Nephron (organoid): Measurements from ENCODE around the gene CAPN15.

Experiments
- H3K27ac Mint-ChIP-seq, 3 experiments: 2 replicates each; pipeline ENCODE4 v1.8.0; 2020; ENCODE audit warnings: mixed read lengths in 3 of 3, mild to moderate bottlenecking in 2 of 3, moderate library complexity in 1 of 3
- H3K27me3 Mint-ChIP-seq: 2 replicates; pipeline ENCODE4 v1.8.0; 2021; ENCODE audit warnings: low read depth, mild to moderate bottlenecking, moderate library complexity, mixed read lengths
- H3K36me3 Mint-ChIP-seq: 2 replicates; pipeline ENCODE4 v1.8.0; 2020; ENCODE audit warnings: low read depth, mixed read lengths
- H3K4me1 Mint-ChIP-seq: 2 replicates; pipeline ENCODE4 v1.8.0; 2020; ENCODE audit warnings: mixed read lengths
- H3K4me3 Mint-ChIP-seq, 3 experiments: 2 replicates each; pipeline ENCODE4 v1.8.0; 2020; ENCODE audit warnings: mild to moderate bottlenecking in 3 of 3, mixed read lengths in 3 of 3, moderate library complexity in 2 of 3
- H3K9me3 Mint-ChIP-seq: 2 replicates; pipeline ENCODE4 v1.8.0; 2020; ENCODE audit warnings: mixed read lengths
- CTCF ChIP-seq, 3 experiments: fragments of 200-600 bp; sonication (generic); IDR thresholded peaks; one replicate each; pipeline ENCODE4 v1.5.0; 2021; ENCODE audit warnings: antibody characterized with exemption in 3 of 3; ENCODE audit not compliant: unreplicated experiment in 3 of 3

CAPN15 gene

GRCh38 chr16:524274-525040 lies 3.1 kb upstream of the CAPN15 start:
- no peak overlapping the region for H3K27ac Mint-ChIP-seq
- no peaks in the 10 kb centered on the region for H3K9me3 Mint-ChIP-seq
- no peak for TF ChIP-seq CTCF (IDR thresholded peaks at IDR 0.05; ENCODE audit: unreplicated experiment in 3 of 3)
- peaks cover 12% of the 10 kb centered on the region for H3K4me1 Mint-ChIP-seq
- H3K27me3 Mint-ChIP-seq: no peaks in the 10 kb centered on the region
- H3K36me3 Mint-ChIP-seq: peaks cover 16% of the 10 kb centered on the region
- peak overlapping the region; percentile 14 to 29 (median 23) for H3K4me3 Mint-ChIP-seq

GRCh38 chr16:525123-525519 lies 2.4 kb upstream of the CAPN15 start:
- no peak for TF ChIP-seq CTCF (IDR thresholded peaks at IDR 0.05; ENCODE audit: unreplicated experiment in 3 of 3)
- Mint-ChIP-seq H3K9me3 (no peaks in the 10 kb centered on the region), H3K4me1 (peaks cover 18% of the 10 kb centered on the region), H3K27ac (peak overlapping the region in 2 of 3 experiments; percentile 72 to 93), H3K36me3 (peaks cover 14% of the 10 kb centered on the region), H3K4me3 (peak overlapping the region; percentile 87 to 95 (median 92)), H3K27me3 (no peaks in the 10 kb centered on the region)

GRCh38 chr16:525520-526180 lies 1.9 kb upstream of the CAPN15 start:
- H3K4me1 Mint-ChIP-seq: peaks cover 22% of the 10 kb centered on the region
- peaks cover 11% of the 10 kb centered on the region for H3K36me3 Mint-ChIP-seq
- peak overlapping the region in 2 of 3 experiments; percentile 72 to 93 for H3K27ac Mint-ChIP-seq
- H3K4me3 Mint-ChIP-seq: peak overlapping the region; percentile 87 to 95 (median 92)
- TF ChIP-seq CTCF (IDR thresholded peaks at IDR 0.05; ENCODE audit: unreplicated experiment in 3 of 3): no peak
- no peaks in the 10 kb centered on the region for H3K9me3 Mint-ChIP-seq
- H3K27me3 Mint-ChIP-seq: no peaks in the 10 kb centered on the region

GRCh38 chr16:526181-527014 lies 1.1 kb upstream of the CAPN15 start:
- peaks cover 10% of the 10 kb centered on the region for H3K36me3 Mint-ChIP-seq
- H3K4me3 Mint-ChIP-seq: peak overlapping the region; percentile 87 to 95 (median 92)
- no peaks in the 10 kb centered on the region for H3K27me3 Mint-ChIP-seq

More at GRCh38 chr16:526181-527014, 1.1 kb upstream of the CAPN15 start:
- no peak for TF ChIP-seq CTCF (IDR thresholded peaks at IDR 0.05; ENCODE audit: unreplicated experiment in 3 of 3)
- no peaks in the 10 kb centered on the region for H3K9me3 Mint-ChIP-seq
- peak overlapping the region; percentile 87 to 98 (median 93) for H3K27ac Mint-ChIP-seq
- peaks cover 22% of the 10 kb centered on the region for H3K4me1 Mint-ChIP-seq
